MM.1S (cell line): ENCODE data around the gene SLC35D2.
"Not testable (repeated sequence)": the region's sequence is repeated elsewhere in the genome, so short reads cannot be mapped to it uniquely, and the experiment has no call there.

ENCODE experiments used
- CTCF ChIP-seq: fragments of 300-600 bp; sonication (generic); IDR thresholded peaks from 2 replicates; pipeline ENCODE4 v1.5.1; 2016; ENCODE audit warnings: antibody characterized with exemption, low read length, mixed read lengths
- EZH2 ChIP-seq: fragments of 300-600 bp; sonication (generic); optimal IDR thresholded peaks from 2 replicates; pipeline ENCODE3; 2017; ENCODE audit warnings: low read depth, mild to moderate bottlenecking, antibody characterized with exemption, low read length, mixed read lengths

DNA sequence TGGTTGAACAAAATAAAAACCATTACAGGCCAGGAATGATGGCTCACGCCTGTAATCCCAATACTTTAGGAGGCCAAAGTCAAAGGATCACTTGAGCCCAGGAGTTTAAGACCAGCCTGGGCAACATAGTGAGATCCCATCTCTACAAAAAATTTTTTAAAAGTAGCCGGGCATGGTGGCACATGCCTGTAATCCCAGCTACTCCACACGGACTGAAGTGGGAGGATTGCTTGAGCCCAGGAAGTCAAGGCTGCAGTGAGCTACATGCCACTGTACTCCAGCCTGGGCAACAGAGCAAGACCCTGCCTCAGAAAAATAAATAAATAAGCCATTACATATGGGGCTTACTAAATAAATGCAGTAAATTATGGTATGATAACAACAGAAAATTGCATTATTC is 61.3 kb downstream of the SLC35D2 start:
- TF ChIP-seq CTCF, EZH2: not testable (repeated sequence)
